Measurements from ENCODE around the gene TBC1D25.
"Not testable (repeated sequence)": the region's sequence is repeated elsewhere in the genome, so short reads cannot be mapped to it uniquely, and the experiment has no call there.

TBC1D25 gene

DNA sequence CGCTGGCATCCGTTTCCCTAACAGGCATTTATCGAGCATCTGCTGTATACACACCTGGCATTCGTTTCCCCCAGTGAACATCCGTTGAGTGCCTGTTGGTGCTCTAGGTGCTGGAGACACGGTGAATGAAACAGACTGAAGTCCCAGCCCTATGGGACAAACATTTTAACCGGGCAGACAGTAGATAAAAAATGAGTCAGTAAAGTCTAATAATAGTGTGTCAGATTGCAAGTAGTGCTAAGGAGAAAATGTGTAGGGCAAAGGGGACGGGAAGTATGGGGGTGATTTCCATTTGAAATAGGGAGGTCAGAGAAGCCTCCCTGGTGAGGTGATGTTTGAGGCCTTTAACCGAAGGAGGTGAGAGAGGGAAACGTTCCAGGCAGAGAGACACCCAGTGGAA is 23.2 kb upstream of the TBC1D25 start:
- DNase-seq = no peak

DNA sequence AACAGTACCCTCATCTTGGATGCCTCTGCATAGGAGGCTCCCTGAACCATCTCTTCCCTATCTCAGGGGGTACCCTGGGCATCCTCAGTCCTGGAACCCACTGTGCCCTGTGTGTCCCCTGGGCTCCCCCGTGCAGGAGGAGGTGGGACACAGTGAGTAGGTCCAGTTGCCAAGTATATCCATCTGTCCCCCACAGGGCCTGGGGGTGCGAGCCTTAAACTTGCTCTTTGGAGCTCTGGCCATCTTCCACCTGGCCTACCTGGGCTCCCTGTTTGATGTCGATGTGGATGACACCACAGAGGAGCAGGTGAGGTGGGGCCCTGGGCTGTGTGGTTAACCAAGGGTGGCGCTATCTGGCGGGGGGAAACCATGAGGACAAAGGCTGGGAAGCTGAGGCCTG is 22.5 kb upstream of the TBC1D25 start:
- DNase-seq = no peak

DNA sequence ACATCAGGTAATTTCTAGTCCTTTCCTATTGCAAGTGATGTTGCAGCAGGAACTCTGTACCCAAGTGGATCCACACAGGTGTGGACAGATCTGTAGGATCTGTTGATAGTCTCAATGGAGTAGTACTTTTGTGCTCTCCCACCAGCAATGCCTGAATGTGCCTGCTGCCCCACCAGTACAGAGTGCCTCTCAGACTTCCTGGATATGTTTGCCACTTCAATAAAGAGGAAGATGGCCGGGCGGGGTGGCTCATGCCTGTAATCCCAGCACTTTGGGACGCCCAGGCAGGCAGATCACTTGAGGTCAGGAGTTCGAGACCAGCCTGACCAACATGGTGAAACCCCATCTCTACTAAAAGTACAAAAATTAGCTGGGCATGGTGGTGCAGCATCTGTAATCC is 20.0 kb upstream of the TBC1D25 start:
- not testable (repeated sequence) for DNase-seq

DNA sequence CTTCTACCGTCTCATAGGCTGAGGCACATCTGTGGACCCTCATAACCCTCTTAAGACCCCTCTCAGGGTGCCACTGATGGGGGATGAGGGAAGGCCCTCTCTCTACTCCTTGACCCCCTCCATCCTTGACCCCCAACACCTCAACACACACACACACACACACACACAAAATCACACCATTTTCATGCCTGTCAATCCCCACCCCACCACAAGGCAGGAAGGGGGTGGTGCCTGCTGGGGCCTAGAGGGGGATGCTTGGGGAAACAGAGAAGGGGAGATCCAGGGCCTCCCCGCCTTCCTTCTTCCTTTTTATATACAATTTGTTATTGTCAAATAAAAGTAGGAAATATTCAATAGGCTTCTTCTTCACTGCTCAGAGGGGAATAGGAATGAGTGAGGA is 19.1 kb upstream of the TBC1D25 start:
- DNase-seq = no peak

DNA sequence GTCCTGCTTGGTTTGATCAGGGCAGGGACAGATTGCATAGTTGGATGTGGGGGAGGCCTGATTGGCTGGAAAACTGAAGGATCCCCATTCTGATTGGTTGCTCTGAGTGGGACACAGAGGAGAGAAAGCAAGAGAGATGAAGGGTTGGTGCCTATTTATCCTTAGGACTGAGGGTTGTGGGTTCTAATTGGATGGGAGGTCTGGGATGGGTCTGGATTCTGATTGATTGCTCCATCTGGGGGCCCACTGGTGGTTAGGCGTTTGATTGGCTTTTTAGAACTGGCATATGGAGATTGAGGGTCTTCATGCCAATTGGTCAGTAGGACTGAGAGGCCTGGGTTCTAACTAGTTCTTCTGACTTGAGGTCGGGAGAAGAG is 18.6 kb upstream of the TBC1D25 start:
- DNase-seq = no peak

DNA sequence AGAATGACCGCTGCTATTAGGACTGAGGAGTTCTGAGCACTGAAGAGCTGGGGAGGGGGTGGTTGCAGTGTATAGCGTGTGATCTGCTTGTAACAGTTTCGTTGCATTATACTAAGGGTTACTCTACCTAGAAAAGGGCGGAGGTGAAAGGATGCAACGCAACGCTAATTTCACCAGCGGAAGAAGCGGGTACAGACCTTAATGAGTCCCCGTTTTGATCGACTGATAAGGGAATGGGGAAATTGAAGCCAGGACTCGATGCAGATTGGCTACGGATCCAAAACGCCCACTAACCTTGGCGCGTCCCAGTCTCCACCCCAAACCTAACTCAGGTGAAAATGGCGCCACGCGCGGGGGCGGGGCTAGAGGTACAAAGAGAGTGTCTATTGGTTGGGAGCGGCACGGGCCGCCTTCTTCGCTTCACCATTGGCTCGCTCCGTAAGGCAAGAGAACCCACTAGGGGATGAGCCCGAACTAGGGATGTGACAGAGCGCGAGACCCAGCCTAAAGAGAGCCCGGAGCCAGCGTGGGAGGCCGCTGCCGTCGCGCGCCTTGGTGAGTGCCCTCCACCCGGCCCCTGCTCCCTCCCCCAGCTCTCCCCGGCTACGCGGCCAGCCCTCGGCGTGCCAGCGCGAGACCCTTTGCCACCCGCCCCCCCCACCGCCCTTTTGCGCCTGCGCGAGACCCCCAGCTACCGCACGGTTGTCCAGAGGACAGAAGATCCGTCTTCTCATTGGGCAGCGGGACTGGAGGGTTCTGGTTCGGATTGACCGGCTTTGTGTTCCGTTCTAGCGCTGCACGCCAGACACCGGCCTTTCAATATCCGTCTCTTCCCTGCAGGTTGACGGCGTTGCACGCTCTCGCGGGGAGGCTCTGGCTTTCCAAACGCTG is 17.9 kb upstream of the TBC1D25 start, which contains the start of gene EBP:
EBP (plus strand) TSS at position 456 of the 891 bp plus-strand sequence. CDS start 1,964 bp downstream, outside the sequence.
- peak; percentile 96 for DNase-seq

DNA sequence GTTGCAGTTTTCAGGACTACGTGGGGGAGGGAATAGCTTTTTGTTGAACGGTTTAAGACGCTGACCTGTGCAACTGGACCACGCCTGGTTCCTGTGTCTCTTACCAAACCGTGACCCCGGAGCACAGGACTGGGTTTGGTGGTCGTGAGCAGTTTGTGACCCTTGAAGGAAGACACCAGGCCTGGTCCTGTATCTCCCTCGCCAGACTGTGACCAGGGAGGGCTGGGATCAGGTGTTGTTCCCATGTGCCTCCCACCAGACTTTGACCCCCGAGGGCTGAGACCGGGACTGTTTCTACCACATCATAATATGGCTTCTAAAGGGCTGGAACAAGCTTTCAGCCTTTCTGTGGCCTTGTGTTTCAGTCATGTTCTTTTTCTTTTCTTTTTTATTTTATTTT is 17.2 kb upstream of the TBC1D25 start:
- DNase-seq = no peak

DNA sequence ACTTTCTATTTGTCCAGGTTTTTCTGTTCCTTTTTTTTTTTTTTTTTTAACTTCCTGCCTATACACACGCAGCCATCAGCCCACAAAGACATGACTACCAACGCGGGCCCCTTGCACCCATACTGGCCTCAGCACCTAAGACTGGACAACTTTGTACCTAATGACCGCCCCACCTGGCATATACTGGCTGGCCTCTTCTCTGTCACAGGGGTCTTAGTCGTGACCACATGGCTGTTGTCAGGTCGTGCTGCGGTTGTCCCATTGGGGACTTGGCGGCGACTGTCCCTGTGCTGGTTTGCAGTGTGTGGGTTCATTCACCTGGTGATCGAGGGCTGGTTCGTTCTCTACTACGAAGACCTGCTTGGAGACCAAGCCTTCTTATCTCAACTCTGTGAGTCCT is 15.8 kb upstream of the TBC1D25 start:
- no peak for DNase-seq

DNA sequence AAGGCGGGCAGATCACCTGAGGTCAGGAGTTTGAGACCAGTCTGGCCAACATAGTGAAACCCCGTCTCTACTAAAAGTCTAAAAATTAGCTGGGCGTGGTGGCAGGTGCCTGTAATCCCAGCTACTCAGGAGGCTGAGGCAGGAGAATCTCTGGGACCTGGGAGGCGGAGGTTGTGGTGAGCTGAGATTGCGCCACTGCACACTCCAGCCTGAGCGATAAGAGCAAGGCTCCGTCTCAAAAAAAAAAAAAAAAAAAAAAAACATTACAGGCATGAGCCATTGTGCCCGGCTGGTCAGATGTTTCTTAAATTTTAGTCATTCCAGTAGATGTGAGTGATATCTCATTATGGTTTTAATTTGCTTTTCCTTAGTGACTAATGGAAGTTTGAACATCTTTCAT is 13.7 kb upstream of the TBC1D25 start:
- not testable (repeated sequence) for DNase-seq

DNA sequence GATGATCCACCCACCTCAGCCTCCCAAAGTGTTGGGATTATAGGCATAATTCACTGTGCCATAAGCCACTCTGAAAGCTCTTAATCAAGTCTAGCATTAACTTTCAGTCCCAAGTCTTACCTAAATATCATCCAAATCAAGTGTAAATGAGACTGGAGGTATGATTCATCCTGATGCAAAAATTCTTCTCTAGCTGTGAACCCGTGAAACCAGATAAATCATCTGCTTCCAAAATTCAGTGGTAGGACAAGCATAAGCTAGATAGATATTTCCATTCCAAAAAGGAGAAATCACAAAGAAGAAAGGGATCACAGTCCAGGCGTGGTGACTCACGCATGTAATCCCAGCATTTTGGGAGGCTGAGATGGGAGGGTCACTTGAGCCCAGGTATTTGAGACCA is 8.8 kb upstream of the TBC1D25 start:
- no peak for DNase-seq

DNA sequence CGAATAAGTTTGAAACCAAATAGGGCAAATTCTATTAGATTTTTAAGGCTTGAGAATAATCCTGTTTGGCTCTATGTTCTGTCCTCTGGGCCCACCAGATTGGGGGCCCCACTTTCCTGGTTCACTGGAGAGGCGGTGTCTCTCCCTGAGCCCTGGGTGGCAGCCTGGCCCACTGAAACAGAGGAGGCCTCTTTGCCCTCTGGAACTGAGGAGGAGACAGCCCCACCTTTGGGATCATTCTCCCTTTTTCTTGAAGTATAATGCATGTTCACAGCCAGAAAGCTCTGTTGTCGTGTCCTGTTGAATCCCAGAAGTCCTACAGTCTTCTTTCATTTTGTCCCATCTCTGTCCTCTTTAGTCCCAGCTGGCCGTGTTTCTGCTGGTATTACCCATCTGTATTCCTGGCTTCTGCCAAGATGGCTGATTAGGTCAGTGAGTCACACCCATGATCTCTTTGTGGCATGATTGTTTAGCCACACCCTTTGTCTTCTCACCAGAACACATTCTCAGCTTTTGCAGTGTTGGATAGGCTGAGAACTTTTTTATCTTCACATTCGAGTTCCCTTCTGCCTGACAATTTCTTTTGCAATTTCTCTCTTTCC is 8.1 kb upstream of the TBC1D25 start:
- peak; percentile 46 for DNase-seq

DNA sequence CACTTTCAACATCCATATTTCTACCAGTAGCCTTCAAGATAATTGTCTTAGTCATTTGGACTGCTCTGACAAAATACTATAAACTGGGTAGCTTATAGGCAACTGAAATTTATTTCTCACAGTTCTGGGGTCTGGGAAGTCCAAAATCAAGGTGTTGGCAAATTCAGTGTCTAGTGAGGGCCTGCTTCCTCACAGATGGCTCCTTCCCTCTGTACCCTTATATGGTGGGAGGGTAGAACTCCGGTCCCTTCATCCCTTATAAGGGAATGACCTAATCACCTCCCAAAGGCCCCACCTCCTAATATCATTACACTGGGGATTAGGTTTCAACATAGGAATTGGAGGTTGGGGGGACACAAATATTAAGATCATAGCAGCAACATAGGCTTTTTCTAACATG is 7.4 kb upstream of the TBC1D25 start:
- no peak for DNase-seq

DNA sequence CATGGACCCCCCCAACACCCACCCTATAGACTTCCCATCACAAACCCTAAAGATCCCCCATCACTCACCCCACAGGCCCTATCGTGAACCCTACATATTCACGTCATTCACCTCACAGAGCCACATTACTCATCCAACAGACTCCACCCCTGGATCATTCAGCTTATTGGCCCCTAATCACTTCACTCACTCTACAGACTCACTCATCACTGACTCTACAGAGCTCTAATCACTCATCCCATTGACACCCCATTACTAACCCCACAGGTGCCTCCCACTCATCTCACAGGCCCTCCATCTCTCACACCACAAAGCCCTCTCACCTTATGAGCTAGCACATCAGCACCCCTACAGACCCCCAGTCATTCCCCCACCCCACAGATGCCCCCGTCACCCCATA is 6.3 kb upstream of the TBC1D25 start:
- DNase-seq = no peak

DNA sequence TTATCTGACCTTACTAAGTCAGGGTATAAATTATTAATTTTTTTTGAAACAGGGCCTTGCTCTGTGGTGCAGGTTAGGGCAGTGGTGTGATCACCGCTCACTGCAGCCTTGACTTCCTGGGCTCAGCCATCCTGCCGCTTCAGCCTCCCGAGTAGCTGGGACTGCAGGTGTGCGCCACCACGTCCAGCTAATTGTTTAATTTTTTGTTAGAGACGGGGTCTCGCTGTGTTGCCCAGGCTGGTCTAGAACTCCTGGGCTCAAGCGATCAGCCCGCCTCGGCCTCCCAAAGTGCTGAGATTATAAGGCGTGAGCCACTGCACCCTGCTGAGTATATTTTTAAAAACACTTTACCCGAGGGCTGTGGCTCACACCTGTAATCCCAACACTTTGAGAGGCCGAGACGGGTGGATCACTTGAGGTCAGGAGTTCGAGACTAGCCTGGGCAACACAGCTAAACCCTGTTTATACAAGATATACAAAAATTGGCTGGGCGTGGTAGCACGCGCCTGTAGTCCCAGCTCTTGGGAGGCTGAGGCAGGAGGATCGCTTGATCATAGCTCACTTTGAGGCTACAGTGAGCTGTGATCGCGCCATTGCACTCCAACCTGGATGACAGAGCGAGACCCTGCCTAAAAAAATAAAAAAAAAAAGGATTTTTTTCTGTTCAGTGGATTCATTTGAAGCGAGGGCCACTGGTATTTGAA is 721 bp upstream of the TBC1D25 start:
- no peak for DNase-seq

DNA sequence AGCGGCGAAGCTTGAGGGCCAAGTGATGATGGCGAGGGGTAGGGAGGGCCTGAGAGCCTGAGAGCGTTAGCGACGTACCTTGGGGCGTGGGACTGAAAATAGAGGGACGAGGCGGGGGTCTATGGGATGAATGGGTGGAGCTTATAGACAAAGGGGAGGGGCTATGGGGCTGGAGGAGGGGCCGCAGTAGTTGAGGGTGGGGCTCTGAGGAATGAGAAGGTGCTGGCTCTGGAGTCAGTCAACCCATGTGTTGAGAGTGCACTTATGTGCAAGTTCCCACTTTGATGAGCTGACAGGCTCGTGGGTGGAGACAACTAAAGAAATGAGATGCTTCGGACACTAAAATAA is 488 bp downstream of the TBC1D25 start:
- DNase-seq = peak; percentile 53

DNA sequence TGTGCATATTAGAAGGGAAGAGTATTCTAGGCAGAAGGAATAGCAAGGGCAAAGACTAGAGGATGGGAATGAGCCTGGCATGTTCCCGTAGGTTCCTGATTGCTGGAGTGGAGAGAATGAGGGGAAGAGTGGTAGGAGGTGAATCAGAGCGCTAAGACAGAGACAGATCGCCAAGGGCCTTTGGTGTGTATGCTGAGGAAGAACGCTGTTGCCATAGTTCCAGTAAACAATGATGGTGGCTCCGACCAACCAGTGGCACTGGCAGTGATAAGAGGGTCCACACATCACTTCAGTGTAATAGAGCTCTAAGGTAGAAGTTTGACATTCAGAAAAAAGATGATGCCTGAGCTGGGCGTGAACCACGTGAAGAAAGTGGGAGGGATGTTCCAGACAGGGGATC is 966 bp downstream of the TBC1D25 start:
- DNase-seq = peak; percentile 19

DNA sequence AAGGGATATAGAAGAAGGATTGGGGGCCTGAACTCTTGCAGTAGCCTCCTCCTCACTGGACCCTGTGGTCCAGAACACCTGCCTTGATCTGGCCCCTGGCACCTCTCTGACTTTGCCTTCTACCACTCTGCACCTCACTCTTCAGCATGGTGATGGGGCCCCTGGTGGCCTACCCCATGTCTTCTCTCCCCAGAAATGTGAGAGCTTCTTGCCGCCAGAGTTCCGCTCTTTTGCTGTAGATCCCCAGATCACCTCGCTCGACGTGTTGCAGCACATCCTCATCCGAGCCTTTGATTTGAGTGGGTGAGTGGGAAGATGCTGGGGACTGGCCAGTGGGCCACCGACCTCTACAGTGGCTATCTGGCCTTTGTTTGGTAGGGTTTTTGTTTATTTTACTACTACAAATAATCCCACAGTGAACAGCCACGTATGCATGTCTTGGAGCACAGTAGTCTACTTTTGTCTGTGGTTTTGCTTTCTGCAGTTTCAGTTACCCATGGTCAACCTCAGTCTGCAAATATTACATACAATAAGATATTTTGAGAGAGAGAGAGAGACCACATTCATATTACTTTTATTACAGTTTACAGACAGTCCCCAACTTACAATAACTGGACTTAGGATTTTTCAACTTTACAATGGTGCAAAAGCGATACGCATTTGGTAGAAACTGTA is 1.8 kb downstream of the TBC1D25 start:
- no peak for DNase-seq

DNA sequence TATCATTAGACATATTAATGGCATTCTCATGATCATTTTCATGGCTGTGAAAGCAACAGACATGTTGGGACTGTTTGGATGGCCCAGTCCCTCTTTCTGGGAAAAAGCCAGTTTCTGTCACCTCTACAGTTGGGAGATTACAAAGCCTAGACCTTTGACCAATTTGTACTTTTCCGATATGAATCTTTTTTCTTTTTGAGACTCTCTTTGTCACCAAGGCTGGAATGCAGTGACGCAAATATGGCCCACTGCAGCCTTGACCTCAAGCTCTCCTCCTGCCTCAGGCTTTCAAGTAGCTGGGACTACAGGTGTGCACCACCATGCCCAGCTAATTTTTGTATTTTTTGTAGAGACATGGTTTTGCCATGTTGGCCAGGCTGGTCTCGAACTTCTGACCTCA is 9.4 kb downstream of the TBC1D25 start:
- no peak for DNase-seq

DNA sequence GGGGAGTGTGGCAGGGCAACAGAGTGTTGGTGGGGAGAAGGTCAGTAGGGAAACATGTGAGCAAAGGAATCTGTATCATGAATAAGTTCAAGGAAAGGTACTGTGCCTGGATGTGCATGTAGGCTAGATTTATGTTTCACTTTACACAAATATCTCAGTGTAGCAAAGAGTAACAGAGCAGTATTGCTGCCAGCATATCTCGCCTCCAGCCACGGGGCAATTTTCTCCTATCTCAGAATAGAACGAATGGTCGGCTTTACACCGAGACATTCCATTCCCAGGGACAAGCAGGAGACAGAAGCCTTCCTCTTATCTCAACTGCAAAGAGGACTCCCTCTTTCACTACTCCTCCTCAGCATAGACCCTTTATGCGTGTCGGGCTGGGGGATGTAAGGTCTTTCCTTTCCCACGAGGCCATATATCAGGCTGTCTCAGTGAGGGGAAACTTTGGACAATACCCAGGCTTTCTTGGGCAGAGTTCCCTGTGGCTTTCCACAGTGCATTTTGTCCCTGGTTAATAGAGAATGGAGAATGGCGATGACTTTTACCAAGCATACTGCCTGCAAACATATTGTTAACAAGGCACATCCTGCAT is 16.3 kb downstream of the TBC1D25 start:
- DNase-seq = not testable (repeated sequence)

DNA sequence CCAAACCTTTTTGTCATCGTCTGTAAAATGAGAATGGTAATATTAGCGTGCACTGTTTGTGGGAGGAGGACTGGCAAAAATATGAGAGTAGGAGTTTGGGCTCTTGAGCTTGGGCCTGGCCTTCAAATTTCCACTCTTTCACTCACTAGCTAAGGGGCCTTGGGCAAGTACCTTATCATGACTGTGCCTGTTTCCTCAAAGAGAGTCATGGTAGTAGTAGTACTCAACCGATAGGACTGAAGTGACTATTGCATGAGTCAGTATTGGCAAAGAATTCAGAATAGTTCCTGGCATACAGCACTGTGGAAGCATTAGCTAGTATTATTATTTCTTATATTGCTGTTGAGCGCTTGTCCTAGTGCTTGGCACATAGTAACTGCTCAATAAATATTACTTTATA is 18.8 kb downstream of the TBC1D25 start:
- DNase-seq = no peak

DNA sequence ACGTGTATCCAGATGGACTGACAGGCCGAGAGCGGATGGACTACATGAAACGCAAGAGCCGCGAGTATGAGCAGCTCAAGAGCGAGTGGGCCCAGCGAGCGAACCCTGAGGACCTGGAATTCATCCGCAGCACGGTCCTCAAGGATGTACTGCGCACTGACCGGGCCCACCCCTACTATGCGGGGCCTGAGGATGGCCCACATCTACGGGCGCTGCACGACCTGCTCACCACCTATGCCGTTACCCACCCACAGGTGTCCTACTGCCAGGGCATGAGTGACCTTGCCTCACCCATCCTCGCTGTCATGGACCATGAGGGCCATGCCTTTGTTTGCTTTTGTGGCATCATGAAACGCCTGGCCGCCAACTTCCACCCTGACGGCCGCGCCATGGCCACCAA is 20.1 kb downstream of the TBC1D25 start:
- DNase-seq = no peak

DNA sequence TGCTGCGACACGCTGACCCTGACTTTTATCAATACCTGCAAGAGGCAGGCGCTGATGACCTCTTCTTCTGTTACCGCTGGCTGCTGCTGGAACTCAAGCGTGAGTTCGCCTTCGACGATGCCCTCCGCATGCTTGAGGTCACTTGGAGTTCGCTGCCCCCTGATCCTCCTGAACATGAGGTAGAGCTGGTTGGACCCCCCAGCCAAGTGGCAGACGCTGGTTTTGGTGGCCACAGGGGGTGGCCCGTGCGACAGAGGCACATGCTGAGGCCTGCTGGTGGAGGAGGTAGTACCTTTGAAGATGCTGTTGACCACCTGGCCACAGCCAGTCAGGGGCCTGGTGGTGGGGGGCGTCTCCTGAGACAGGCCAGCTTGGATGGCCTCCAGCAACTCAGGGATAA is 20.5 kb downstream of the TBC1D25 start:
- no peak for DNase-seq

DNA sequence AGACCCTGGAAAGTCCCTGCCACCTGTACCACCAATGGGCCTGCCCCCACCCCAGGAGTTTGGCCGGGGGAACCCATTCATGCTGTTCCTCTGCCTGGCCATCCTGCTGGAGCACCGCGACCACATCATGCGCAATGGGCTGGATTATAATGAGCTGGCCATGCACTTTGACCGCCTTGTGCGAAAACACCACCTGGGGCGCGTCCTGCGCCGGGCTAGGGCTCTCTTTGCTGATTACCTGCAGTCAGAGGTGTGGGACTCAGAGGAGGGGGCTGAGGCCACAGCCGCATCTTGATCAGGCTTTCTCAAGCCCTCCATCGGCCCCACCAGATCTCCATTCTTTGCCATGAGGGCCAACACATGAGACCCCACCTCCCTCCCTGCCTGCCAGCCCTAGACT is 21.2 kb downstream of the TBC1D25 start:
- DNase-seq = no peak

All from CD4-positive, alpha-beta T cell treated with Interleukin-4 for 4 hours (primary cell).